Stomach (tissue), 9 donors: ENCODE results near the gene RSU1. TPM values are rescaled to one million over a fixed set of nuclear protein-coding genes. Genes with fewer than 3 reads are reported as not detected.

Source experiments
- DNase-seq, 2 donors: peaks; one replicate each; pipeline versions ENCODE4 v3.0.0 to v3.0.0-alpha.2; 2013 to 2019
- H3K27ac ChIP-seq, 5 donors: fragments of 200-600 bp in 4 of 5; sonication (generic) in 4 of 5; one replicate each; pipeline ENCODE4 v1.5.1; 2013 to 2019; ENCODE audit warnings: mild to moderate bottlenecking in 1 of 5, moderate library complexity in 1 of 5
- H3K27me3 ChIP-seq, 3 donors: fragments of 200-600 bp; sonication (generic); one replicate each; pipeline ENCODE4 v1.5.1; 2017 to 2019; ENCODE audit warnings: mixed run types in 1 of 3
- H3K36me3 ChIP-seq, 4 donors: fragments of 200-600 bp; sonication (generic); 1 replicate in 3 of 4; 2 replicates in 1 of 4; pipeline ENCODE4 v1.5.1; 2016 to 2019
- H3K4me1 ChIP-seq, 4 donors: fragments of 200-600 bp; sonication (generic); one replicate each; pipeline ENCODE4 v1.5.1; 2016 to 2019
- H3K4me3 ChIP-seq, 4 donors: fragments of 200-600 bp; sonication (generic) in 3 of 4; one replicate each; pipeline ENCODE4 v1.5.1; 2016 to 2019; ENCODE audit warnings: mild to moderate bottlenecking in 1 of 4
- H3K9me3 ChIP-seq, 4 donors: fragments of 200-600 bp; sonication (generic); one replicate each; pipeline ENCODE4 v1.5.1; 2016 to 2019
- EP300 ChIP-seq: sonication (generic); formaldehyde crosslinking; IDR thresholded peaks from one replicate; pipeline ENCODE4 v1.6.1; 2017; ENCODE audit warnings: antibody characterized with exemption
- POLR2A ChIP-seq, 4 donors: fragments of 450-650 bp; IDR thresholded peaks; one replicate each; pipeline ENCODE4 v1.6.1; 2016; ENCODE audit warnings: antibody characterized with exemption in 4 of 4, control low read depth in 2 of 4, mild to moderate bottlenecking in 1 of 4, moderate library complexity in 1 of 4
- POLR2AphosphoS5 ChIP-seq, 3 donors: sonication (generic); formaldehyde crosslinking; IDR thresholded peaks; one replicate each; pipeline ENCODE4 v1.6.1; 2016; ENCODE audit warnings: antibody characterized with exemption in 3 of 3
- WGBS, 5 donors: extraction: QIAGEN DNeasy Blood & Tissue Kit in 3 of 5; methylation state at CpG; one replicate each; pipeline versions ENCODE4 v1.1.5 to v1.1.7; 2013 to 2018; 5-methylcytosine and 5-hydroxymethylcytosine counted together
- intact Hi-C: fragments of 100-400 bp; cut with DNase I; formaldehyde crosslinking; loops from one replicate; pipeline ENCODE4 v1.15.1; 2023; ENCODE audit warnings: low total_unique reads
- polyA plus RNA-seq, 3 donors: library from polyadenylated mRNA; stranded (reverse); fragments of 200-250 nt; gene quantifications; one replicate each; pipeline ENCODE4 v1.2.3, GENCODE V29; 2013
- total RNA-seq, 5 donors: library from RNA; depleted of rRNA; stranded (reverse); fragments of >200 nt; gene quantifications; one replicate each; pipeline versions ENCODE4 v1.1.0 to v1.2.3, GENCODE V29; 2014 to 2016
- TF ChIP-seq, protein P1 (sequence below), 7 experiments: fragments of 450-650 bp in 4 of 7; fragments of 200-600 bp in 3 of 7; sonication (generic) in 3 of 7; IDR thresholded peaks; one replicate each; pipeline ENCODE4 v1.5.1; 2016 to 2019; ENCODE audit warnings: antibody characterized with exemption in 7 of 7, control low read depth in 2 of 7, mild to moderate bottlenecking in 1 of 7
- donor health status: healthy with polysubstance abuse.
- donor health status: Bipolar disorder and iron deficiency.
- donor health status: healthy.

RSU1 gene
- total and polyA plus RNA-seq, 8 donors = 8.7 to 43.8 (median 40.4) TPM

DNA sequence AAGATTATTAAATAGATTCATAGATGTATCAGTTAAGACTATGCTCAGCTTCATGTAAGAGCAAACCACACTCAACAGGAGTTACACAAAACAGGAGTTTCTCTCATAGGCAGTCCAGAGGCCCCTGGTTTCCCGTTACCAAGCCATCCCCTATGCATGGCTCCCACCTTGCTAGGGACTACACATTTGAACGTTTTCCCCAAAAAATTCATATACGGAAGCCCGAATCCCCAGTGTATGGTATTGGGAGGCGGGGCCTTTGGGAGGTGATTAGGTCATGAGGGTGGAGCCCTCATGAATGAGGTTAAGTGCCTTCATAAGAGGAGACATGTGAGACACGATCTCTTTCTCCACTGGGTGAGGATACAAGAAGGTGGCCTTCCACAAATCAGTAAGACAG, 29.1 kb downstream of the RSU1 start:
- TF ChIP-seq, protein P1, sequence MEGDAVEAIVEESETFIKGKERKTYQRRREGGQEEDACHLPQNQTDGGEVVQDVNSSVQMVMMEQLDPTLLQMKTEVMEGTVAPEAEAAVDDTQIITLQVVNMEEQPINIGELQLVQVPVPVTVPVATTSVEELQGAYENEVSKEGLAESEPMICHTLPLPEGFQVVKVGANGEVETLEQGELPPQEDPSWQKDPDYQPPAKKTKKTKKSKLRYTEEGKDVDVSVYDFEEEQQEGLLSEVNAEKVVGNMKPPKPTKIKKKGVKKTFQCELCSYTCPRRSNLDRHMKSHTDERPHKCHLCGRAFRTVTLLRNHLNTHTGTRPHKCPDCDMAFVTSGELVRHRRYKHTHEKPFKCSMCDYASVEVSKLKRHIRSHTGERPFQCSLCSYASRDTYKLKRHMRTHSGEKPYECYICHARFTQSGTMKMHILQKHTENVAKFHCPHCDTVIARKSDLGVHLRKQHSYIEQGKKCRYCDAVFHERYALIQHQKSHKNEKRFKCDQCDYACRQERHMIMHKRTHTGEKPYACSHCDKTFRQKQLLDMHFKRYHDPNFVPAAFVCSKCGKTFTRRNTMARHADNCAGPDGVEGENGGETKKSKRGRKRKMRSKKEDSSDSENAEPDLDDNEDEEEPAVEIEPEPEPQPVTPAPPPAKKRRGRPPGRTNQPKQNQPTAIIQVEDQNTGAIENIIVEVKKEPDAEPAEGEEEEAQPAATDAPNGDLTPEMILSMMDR (IDR thresholded peaks at IDR 0.05) = no peak
- TF ChIP-seq POLR2A (IDR thresholded peaks at IDR 0.05) = no peak
- TF ChIP-seq POLR2AphosphoS5 (IDR thresholded peaks at IDR 0.05) = no peak
- TF ChIP-seq EP300 = no peak
- H3K27ac ChIP-seq = no peak overlapping the region
- no peaks in the 10 kb centered on the region for H3K9me3 ChIP-seq
- H3K4me3 ChIP-seq = no peak overlapping the region
- H3K36me3 ChIP-seq = no peaks in the 10 kb centered on the region
- H3K27me3 ChIP-seq = no peaks in the 10 kb centered on the region
- intact Hi-C loops = no loop called here
- no peak for DNase-seq
- no peaks in the 10 kb centered on the region for H3K4me1 ChIP-seq
- WGBS, 5 donors = 91 to 95% (median 92%) methylated on average over 6 of the region's 6 CpGs

DNA sequence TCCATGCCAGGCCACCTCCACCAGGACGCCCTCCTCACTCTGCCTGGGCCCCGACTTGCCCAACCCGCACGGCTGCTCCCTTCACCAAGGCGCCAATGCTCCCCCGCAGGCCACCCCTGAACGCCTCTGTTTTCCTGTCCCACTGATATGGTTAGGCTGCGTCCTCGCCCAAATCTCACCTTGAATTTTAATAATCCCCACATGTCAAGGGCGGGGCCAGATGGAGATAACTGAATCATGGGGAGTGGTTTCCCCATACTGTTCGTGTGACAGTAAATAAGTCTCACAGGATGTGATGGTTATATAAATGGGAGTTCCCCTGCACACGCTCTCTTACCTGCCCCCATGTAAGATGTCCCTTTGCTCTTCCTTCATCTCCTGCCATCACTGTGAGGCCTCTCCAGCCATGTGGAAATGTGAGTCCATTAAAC, 29.8 kb downstream of the RSU1 start:
- no peak for TF ChIP-seq POLR2A (IDR thresholded peaks at IDR 0.05)
- H3K9me3 ChIP-seq = no peaks in the 10 kb centered on the region
- WGBS, 5 donors = 88 to 92% (median 91%) methylated on average over 12 of the region's 12 CpGs

DNA sequence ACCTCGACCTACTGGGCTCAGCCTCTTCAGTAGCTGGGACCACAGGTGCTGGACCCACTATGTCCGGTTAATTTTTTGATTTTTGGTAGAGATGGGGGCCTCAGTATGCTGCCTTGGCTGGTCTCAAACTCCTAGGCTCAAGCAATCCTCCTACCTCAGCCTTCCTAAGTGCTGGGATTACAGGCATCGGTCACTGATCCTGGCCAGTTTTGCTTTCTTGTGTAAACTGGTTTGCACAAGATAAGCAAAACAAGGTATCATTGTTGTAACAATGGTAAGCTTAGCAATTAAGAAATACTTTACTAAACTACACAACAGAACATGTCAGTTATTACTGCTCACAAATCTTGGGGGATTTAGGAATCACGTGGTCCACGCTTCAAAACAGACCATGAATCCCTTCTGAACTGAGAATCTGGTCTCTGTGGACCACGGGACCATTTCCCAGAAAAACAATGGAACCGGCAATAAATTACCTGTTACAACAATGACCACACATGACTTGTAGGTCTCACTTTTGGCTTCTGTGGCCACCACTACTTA, 36.8 kb downstream of the RSU1 start:
- 36 to 70% (median 55%) methylated on average over 7 of the region's 7 CpGs for WGBS, 5 donors
- Histone ChIP-seq H3K27me3 (no peaks in the 10 kb centered on the region), H3K36me3 (peaks cover 0 to 9% (median 5%) of the 10 kb centered on the region in 4 donors), H3K4me1 (peaks cover 0 to 32% (median 14%) of the 10 kb centered on the region in 4 donors), H3K27ac (no peak overlapping the region), H3K4me3 (no peak overlapping the region), H3K9me3 (no peaks in the 10 kb centered on the region)
- DNase-seq = peak in 1 of 2 donors; percentile 22
- no peak for TF ChIP-seq POLR2A (IDR thresholded peaks at IDR 0.05)
- intact Hi-C loops = no loop called here

More for the DNA sequence above, 29.8 kb downstream of the RSU1 start:
- intact Hi-C loops = no loop called here
- Histone ChIP-seq H3K4me3 (no peak overlapping the region), H3K36me3 (no peaks in the 10 kb centered on the region), H3K27me3 (no peaks in the 10 kb centered on the region), H3K4me1 (no peaks in the 10 kb centered on the region), H3K27ac (no peak overlapping the region)
- no peak for DNase-seq

DNA sequence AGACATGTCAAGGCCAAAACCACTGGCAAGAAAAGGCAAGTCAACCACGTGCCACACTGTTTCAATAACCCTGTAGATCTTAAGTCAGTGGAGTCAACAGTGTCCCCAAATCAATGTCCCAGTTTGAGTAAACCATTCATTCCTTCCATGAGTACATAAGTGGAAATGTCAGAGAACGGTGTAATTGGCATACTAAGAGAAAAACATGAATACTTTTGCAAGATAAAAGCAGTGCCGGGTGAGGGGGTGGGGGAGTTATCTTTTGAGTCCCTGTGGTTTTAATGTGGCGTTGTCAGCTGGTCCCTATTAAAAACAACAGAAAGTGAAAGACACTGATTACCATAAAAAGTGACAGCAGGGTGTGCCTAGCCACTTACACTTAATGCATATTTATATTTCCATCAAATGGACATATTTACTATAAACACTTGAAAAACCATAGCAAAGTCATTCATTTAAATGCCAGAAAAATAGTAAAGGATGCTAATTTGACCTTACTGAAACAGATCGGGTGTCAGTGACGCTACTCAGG, 37.8 kb downstream of the RSU1 start:
- TF ChIP-seq, protein P1 (IDR thresholded peaks at IDR 0.05) = no peak
- TF ChIP-seq POLR2AphosphoS5 (IDR thresholded peaks at IDR 0.05) (no peak), POLR2A (IDR thresholded peaks at IDR 0.05) (no peak), EP300 (no peak)
- H3K9me3 ChIP-seq = no peaks in the 10 kb centered on the region
- H3K4me1 ChIP-seq = peaks cover 0 to 32% (median 14%) of the 10 kb centered on the region in 4 donors
- H3K27ac ChIP-seq = no peak overlapping the region
- intact Hi-C loops = no loop called here
- 41 to 52% (median 43%) methylated on average over 6 of the region's 6 CpGs for WGBS, 5 donors
- H3K36me3 ChIP-seq = peaks cover 0 to 10% (median 6%) of the 10 kb centered on the region in 4 donors
- DNase-seq = no peak
- no peaks in the 10 kb centered on the region for H3K27me3 ChIP-seq
- no peak overlapping the region for H3K4me3 ChIP-seq

DNA sequence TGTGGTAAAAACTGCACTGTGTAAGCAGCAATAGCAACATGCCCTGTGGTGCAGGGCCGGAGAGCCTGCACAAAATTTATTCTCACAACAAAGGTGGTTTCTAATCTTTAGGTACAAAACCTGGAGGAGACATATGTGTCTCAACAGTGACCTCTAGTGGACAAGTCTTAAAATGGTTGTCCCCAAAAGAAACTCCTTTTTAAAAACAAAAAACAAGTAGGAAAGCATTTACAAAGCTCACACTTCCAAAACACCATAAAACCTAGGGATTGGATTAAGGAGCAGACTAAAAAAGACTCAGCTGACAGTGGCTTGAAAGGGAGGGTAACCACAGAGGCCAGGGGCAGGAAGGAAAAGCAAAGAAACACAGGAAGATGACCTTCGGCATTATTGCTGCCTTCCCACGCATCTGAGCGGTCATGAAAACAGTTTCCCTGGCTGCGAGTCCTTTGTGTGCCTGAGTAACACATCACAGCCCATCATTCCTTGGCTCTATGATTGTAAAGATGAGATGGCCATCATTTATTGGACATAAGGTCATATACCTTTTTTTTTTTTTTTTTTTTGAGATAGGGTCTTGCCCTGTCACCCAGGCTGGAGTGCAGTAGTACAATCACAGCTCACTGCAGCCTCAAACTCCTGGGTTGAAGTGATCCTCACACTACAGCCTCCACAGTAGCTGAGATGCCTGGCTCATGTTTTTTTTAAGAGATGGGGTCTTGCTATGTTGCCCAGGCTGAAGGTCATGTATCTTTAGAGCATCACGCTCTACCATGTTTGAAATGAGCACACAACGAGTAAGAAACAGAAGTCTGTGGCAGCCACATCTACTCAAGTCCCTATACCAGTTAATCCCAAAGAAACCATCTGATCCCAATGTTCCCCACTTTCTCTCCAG, 39.5 kb downstream of the RSU1 start:
- no peaks in the 10 kb centered on the region for H3K27me3 ChIP-seq

More for the DNA sequence above, 39.5 kb downstream of the RSU1 start:
- H3K27ac ChIP-seq = no peak overlapping the region
- H3K9me3 ChIP-seq = no peaks in the 10 kb centered on the region
- H3K4me1 ChIP-seq = peaks cover 0 to 32% (median 14%) of the 10 kb centered on the region in 4 donors
- WGBS, 5 donors = 42 to 68% (median 56%) methylated on average over 7 of the region's 7 CpGs
- peak in 1 of 2 donors; percentile 82 for DNase-seq
- peaks cover 0 to 13% (median 6%) of the 10 kb centered on the region in 4 donors for H3K36me3 ChIP-seq
- intact Hi-C loops = no loop called here
- H3K4me3 ChIP-seq = no peak overlapping the region
- TF ChIP-seq POLR2A (IDR thresholded peaks at IDR 0.05) = no peak
- TF ChIP-seq, protein P1 (IDR thresholded peaks at IDR 0.05) = peak in 5 of 7 experiments; percentile 34 to 77 (median 61)
